Hair follicular keratinocyte (primary cell): ENCODE data around the gene FOCAD. TPM values are rescaled to one million over a fixed set of nuclear protein-coding genes. Genes with fewer than 3 reads are reported as not detected.

Experiments used
- total RNA-seq: library from RNA; depleted of rRNA; stranded (reverse); fragments of >200 nt; gene quantifications from 2 replicates; pipeline ENCODE4 v1.2.3, GENCODE V29; 2015

Gene FOCAD, protein sequence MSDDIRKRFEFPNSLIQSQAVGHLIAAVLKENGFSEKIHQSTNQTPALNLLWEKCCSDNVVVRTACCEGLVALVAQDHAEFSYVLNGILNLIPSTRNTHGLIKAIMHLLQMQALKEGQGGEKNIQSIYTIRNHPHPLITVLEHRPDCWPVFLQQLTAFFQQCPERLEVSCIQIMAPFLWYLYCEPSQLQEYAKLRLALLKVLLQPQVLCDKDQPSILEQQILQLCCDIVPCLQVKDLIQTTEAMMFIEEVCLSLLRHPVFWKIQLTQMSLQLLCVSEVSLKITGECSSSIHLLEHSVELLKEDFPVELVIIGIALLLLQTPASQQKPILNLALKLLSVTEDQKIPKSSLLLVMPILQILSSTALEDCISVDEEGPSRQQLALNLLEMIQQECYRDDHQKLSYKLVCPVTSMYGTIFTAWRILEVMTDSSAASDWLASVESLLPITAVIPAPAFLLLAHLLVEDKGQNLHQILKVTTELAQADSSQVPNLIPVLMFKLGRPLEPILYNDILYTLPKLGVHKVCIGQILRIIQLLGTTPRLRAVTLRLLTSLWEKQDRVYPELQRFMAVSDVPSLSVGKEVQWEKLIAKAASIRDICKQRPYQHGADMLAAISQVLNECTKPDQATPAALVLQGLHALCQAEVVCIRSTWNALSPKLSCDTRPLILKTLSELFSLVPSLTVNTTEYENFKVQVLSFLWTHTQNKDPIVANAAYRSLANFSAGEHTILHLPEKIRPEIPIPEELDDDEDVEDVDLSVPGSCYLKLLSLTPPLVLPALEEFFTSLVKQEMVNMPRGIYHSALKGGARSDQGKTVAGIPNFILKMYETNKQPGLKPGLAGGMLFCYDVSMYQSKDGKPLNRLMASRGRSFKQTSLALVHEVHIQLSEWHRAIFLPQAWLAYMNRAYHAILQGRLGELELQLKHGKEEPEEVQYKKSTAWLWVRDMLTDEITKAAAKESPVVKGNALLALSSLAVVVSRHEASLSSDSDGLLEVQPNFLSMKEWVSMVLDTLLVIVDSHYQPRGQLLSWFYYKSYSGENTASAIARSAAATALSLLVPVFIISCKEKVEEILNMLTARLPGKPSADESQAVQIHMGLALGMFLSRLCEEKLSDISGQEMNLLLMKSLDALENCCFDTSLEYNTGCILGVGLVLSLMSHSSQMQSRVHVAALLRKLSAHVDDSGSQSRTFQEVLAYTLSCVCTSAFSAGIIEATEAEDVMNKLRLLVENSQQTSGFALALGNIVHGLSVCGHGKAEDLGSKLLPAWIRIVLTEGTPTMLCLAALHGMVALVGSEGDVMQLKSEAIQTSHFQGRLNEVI (N-terminal part only)
- total RNA-seq = 18.5 and 23.0 TPM in 2 replicates

GRCh38 chr9:20684035-20684874, at the start of gene FOCAD:
TSS of gene FOCAD (plus strand) at chr9:20684259. CDS start at chr9:20715354, 31,095 bp downstream.

GRCh38 chr9:21031091-21031807, 347.2 kb downstream of the FOCAD start, which contains the start of gene HACD4:
TSS of gene HACD4 (minus strand) at chr9:21031640. CDS start at chr9:21031590, 50 bp downstream.

Other genes starting within 250 kb of the FOCAD start
- 7.4 and 14.7 TPM in 2 replicates for gene MLLT3, start 61.8 kb upstream of the FOCAD start, total RNA-seq